IPS-20b (cell line): ENCODE data around the gene FRS2.

ENCODE experiments used
- H3K27ac ChIP-seq: one replicate; pipeline ENCODE4 v1.5.1; 2013; ENCODE audit warnings: low read length
- H3K27me3 ChIP-seq: 2 replicates; pipeline ENCODE4 v1.6.1; 2013; ENCODE audit warnings: mild to moderate bottlenecking, low read length, inconsistent platforms; ENCODE audit not compliant: insufficient read depth
- H3K36me3 ChIP-seq: 2 replicates; pipeline ENCODE4 v1.6.1; 2013; ENCODE audit warnings: low read depth, mild to moderate bottlenecking, inconsistent platforms, low read length, moderate library complexity; ENCODE audit not compliant: insufficient read depth
- H3K4me1 ChIP-seq: 2 replicates; pipeline ENCODE4 v1.6.1; 2013; ENCODE audit warnings: mild to moderate bottlenecking, control low read depth, inconsistent platforms, low read length, moderate library complexity; ENCODE audit not compliant: insufficient read depth
- H3K4me3 ChIP-seq: 2 replicates; pipeline ENCODE4 v1.5.1; 2013; ENCODE audit warnings: mild to moderate bottlenecking, low read length, inconsistent platforms
- H3K9ac ChIP-seq: 2 replicates; pipeline ENCODE4 v1.6.1; 2013; ENCODE audit warnings: low read depth, mild to moderate bottlenecking, inconsistent platforms, low read length, moderate library complexity
- H3K9me3 ChIP-seq: 2 replicates; pipeline ENCODE4 v1.6.1; 2013; ENCODE audit warnings: mild to moderate bottlenecking, low read depth, low read length, inconsistent platforms; ENCODE audit not compliant: insufficient read depth

The FRS2 gene

DNA sequence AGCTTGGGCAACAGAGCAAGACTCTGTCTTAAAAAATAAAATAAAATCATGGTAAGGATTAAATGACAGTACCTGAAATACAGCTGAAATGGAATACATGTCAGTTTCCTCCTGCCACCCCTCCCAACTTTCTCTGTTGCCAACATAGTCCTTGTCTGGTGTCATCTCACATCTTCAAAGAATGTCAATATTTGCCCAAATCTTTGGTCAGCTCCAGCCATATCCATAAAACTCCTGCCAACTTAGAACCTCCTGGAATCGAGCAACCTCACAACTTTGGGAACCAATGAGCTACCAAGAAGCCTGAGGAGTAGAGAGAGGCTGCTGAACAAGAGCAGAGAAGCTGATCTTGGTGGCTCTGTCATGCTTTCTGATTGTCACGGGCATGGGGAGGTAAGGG is 151.4 kb downstream of the FRS2 start:
- no peaks in the 10 kb centered on the region for H3K36me3 ChIP-seq
- H3K4me1 ChIP-seq, result no peaks in the 10 kb centered on the region

DNA sequence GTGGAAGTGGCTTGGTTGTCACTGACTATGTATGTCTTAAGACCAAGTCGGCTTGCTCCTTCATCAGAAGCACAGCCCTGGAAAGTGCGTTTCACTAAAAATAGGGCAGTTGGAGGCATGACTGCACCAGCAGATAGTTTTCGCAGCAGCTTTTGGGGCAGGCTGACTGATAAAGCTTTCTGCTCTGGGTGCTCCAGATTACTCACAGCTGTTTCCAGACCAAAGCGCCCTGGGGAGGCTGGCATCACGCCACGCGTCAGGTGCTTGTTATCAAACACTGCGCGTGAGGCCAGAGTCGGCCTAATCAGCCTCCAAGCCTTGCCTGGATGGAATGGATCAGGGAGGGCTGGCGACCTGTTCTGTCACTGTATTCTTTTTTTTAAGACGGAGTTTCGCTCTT is 153.8 kb downstream of the FRS2 start:
- no peak overlapping the region for H3K4me3 ChIP-seq
- no peaks in the 10 kb centered on the region for H3K9me3 ChIP-seq
- H3K36me3 ChIP-seq, result no peaks in the 10 kb centered on the region
- no peak overlapping the region for H3K9ac ChIP-seq
- H3K27ac ChIP-seq, result no peak overlapping the region
- no peaks in the 10 kb centered on the region for H3K27me3 ChIP-seq
- H3K4me1 ChIP-seq, result no peaks in the 10 kb centered on the region

More for the DNA sequence above, 151.4 kb downstream of the FRS2 start:
- Histone ChIP-seq H3K27me3 (no peaks in the 10 kb centered on the region), H3K9me3 (no peaks in the 10 kb centered on the region), H3K27ac (no peak overlapping the region), H3K4me3 (no peak overlapping the region), H3K9ac (no peak overlapping the region)

- H3K9me3 ChIP-seq, result no peaks in the 10 kb centered on the region
- no peaks in the 10 kb centered on the region for H3K4me1 ChIP-seq
- H3K9ac ChIP-seq, result no peak overlapping the region
- no peaks in the 10 kb centered on the region for H3K27me3 ChIP-seq
- H3K36me3 ChIP-seq, result no peaks in the 10 kb centered on the region
- no peak overlapping the region for H3K27ac ChIP-seq
- H3K4me3 ChIP-seq, result no peak overlapping the region
Observed at GRCh38 chr12:69627501-69627900, 157.3 kb downstream of the FRS2 start.
